Immature natural killer cell (primary cell): ENCODE measurements around the gene TCF19. TPM values are rescaled to one million over a fixed set of nuclear protein-coding genes. Genes with fewer than 3 reads are reported as not detected.

ENCODE experiments used
- DNase-seq, 3 donors: peaks; one replicate each; pipeline ENCODE4 v3.0.0; 2022; ENCODE audit warnings: mixed read lengths in 1 of 3
- H3K27ac Mint-ChIP-seq, 6 donors: one replicate each; pipeline ENCODE4 v1.8.0; 2020; ENCODE audit warnings: mixed read lengths in 6 of 6, mild to moderate bottlenecking in 5 of 6, inconsistent platforms in 4 of 6, moderate library complexity in 3 of 6
- H3K27me3 Mint-ChIP-seq, 3 donors: one replicate each; pipeline ENCODE4 v1.8.0; 2020 to 2021; ENCODE audit warnings: low read depth in 3 of 3, mild to moderate bottlenecking in 3 of 3, mixed read lengths in 3 of 3, moderate library complexity in 3 of 3, inconsistent platforms in 1 of 3
- H3K36me3 Mint-ChIP-seq, 3 donors: one replicate each; pipeline ENCODE4 v1.8.0; 2020; ENCODE audit warnings: mixed read lengths in 3 of 3, inconsistent platforms in 2 of 3, mild to moderate bottlenecking in 2 of 3
- H3K4me1 Mint-ChIP-seq, 2 donors: one replicate each; pipeline ENCODE4 v1.8.0; 2020; ENCODE audit warnings: inconsistent platforms in 2 of 2, mild to moderate bottlenecking in 2 of 2, mixed read lengths in 2 of 2, moderate library complexity in 1 of 2
- H3K4me3 Mint-ChIP-seq, 5 donors: one replicate each; pipeline ENCODE4 v1.8.0; 2020; ENCODE audit warnings: mild to moderate bottlenecking in 5 of 5, mixed read lengths in 5 of 5, inconsistent platforms in 3 of 5, moderate library complexity in 3 of 5
- H3K9me3 Mint-ChIP-seq, 6 donors: one replicate each; pipeline ENCODE4 v1.8.0; 2020; ENCODE audit warnings: mild to moderate bottlenecking in 6 of 6, mixed read lengths in 6 of 6, inconsistent platforms in 4 of 6, moderate library complexity in 3 of 6
- polyA plus RNA-seq, 3 donors: library from polyadenylated mRNA; unstranded; fragments of 300-500 nt; fragmentation: Illumina TruSeq; gene quantifications; one replicate each; pipeline ENCODE4 v1.2.3, GENCODE V29; 2021

Gene TCF19, protein sequence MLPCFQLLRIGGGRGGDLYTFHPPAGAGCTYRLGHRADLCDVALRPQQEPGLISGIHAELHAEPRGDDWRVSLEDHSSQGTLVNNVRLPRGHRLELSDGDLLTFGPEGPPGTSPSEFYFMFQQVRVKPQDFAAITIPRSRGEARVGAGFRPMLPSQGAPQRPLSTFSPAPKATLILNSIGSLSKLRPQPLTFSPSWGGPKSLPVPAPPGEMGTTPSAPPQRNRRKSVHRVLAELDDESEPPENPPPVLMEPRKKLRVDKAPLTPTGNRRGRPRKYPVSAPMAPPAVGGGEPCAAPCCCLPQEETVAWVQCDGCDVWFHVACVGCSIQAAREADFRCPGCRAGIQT
- 10 to 100 TPM in 2 of 3 donors, 1 to 10 TPM in 1; 9.4 to 13.7 (median 12.7) TPM for polyA plus RNA-seq

DNA sequence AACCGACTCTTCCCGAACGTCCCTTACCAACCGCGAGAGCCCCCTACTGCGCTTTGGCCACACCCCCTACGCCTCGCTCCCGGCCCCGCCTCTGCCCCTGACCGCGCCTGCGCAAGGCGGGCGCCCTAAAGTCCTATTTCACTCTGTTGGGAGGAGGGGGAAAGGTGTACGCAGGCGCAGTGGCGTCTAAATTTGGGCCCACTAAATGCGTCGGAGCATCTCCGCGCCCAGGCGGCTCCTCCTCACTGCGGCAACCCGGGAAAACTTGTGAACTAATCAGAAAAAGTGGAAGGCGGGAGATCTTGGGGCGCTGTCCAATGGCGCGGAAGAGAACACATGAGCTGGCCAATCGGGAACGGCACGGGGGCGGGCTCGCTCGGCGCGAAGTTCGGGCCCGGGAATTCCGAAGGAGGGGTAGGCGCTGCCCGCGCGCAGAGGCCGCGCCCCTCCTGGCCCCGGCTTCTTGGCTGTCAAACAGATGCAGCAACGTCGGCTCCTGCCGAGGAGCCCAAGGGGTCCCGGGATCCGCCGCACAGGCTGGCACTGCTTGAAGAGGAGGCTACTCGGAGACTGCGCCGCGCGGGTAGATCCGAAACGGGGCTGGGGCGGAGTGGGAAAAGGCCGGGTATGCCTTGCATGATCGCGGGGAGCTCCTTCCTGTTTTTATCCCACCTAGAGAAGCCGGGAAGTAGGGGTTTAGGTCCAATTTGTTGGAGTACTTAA is at the start of gene TCF19:
TCF19 (plus strand) TSS at position 450 of the 723 bp plus-strand sequence. CDS start 881 bp downstream, outside the sequence.
- H3K4me3 Mint-ChIP-seq = peak within 1 kb of the TSS; percentile 84 to 96 (median 93)
- no peaks in the 10 kb centered on the region for H3K9me3 Mint-ChIP-seq
- DNase-seq = peak; percentile 98 to 99 (median 98)
- H3K4me1 Mint-ChIP-seq = peaks cover 25 to 32% of the 10 kb centered on the region in 2 donors
- peaks cover 0 to under 1% (median 0%) of the 10 kb centered on the region in 3 donors for H3K36me3 Mint-ChIP-seq
- H3K27ac Mint-ChIP-seq = peak within 1 kb of the TSS; percentile 82 to 98 (median 84)
- H3K27me3 Mint-ChIP-seq = peaks cover 2 to 7% (median 2%) of the 10 kb centered on the region in 3 donors

DNA sequence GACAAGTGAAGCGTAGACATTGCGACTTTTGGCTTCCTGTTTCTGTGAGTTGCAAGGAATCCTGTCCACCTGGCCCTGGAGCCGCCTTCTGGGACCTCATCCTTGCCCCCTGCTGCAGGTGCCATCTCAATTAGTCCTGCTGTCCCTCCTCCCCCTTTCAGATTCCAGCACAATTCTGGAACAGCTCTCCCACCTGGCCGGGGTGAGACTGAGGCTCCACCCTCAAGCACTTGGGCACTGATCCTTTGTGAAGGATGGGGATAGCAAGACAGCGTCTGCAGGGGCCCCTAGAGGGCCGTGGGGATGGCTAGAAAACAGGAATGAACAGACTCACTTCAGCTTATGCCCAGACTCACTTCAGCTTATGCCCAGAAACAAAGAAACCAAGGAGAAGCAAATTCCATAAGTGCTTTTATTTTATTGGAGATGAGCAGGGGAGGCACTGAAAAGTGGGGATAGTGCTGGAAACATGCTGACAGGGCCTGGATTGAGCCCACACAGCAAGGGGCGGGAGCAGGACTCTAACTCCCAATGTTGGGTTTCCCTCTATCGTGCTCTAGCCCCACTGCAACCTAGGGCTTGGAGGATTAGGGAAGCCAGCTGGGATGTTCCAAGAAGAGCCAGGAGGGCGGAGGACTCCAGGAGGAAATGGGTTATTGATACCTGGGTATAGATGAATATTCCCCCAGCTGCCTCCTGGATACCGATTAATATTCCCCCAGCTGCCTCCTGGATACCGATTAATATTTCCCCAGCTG is 47.4 kb upstream of the TCF19 start:
- no peaks in the 10 kb centered on the region for H3K36me3 Mint-ChIP-seq

DNA sequence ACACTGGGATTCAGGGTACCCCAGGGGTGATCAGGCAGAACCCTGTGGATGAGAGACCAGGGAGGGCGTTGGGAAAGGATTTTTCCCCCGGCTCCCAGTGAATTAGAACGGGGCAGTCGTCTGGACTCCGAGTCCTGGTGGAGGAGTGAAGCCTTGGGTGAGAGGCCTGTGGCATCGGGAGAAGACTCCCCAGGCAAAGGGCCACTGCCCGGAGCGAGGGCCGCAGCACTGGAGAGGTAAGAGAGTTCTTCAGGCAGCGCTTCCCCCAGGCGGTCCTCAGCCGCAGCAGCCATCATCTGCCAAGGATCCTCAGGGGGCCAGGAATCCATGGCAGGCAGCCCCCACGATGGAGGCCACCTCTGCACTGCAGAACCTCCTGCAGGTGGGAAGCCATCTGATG is 46.7 kb upstream of the TCF19 start:
- DNase-seq = no peak
- H3K9me3 Mint-ChIP-seq = no peaks in the 10 kb centered on the region
- no peak overlapping the region for H3K27ac Mint-ChIP-seq
- H3K4me3 Mint-ChIP-seq = no peak overlapping the region
- H3K27me3 Mint-ChIP-seq = peaks cover 1 to 20% (median 5%) of the 10 kb centered on the region in 3 donors
- no peaks in the 10 kb centered on the region for H3K4me1 Mint-ChIP-seq
- H3K36me3 Mint-ChIP-seq = no peaks in the 10 kb centered on the region

More for the DNA sequence above, 47.4 kb upstream of the TCF19 start:
- no peak overlapping the region for H3K27ac Mint-ChIP-seq
- H3K27me3 Mint-ChIP-seq = peaks cover 1 to 14% (median 5%) of the 10 kb centered on the region in 3 donors
- H3K4me3 Mint-ChIP-seq = no peak overlapping the region
- DNase-seq = no peak
- H3K9me3 Mint-ChIP-seq = no peaks in the 10 kb centered on the region
- no peaks in the 10 kb centered on the region for H3K4me1 Mint-ChIP-seq

DNA sequence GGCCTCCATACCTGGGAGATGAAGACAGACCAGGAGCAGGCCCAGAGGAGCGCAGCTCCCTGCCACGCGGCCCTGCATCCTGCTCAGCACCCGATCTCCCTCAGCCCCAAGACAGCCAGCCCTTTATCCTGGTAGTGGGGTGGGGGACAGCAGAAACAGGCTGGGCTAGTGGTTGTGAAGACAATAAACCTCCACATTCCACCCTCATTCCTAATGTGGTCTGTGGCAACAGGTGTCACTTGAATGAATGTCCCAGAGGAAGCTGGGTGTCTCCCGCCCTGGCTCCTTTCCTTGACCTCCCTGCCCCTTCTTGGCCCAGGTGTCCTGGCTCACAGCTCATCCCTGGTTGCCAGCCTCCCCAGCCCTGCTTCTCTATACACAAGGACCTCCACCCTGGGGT is 45.9 kb upstream of the TCF19 start, which contains the start of gene C6orf15:
C6orf15 (minus strand) TSS at position 98 of the 400 bp plus-strand sequence; CDS start at position 78, 20 bp downstream.
- Mint-ChIP-seq H3K27ac (no peak within 1 kb of the TSS), H3K4me1 (no peaks in the 10 kb centered on the region), H3K36me3 (no peaks in the 10 kb centered on the region), H3K9me3 (no peaks in the 10 kb centered on the region), H3K27me3 (peaks cover 1 to 22% (median 5%) of the 10 kb centered on the region in 3 donors), H3K4me3 (no peak within 1 kb of the TSS)
- no peak for DNase-seq

- no peaks in the 10 kb centered on the region for H3K9me3 Mint-ChIP-seq
Measured at GRCh38 chr6:31113861-31114540, 44.4 kb upstream of the TCF19 start.

DNA sequence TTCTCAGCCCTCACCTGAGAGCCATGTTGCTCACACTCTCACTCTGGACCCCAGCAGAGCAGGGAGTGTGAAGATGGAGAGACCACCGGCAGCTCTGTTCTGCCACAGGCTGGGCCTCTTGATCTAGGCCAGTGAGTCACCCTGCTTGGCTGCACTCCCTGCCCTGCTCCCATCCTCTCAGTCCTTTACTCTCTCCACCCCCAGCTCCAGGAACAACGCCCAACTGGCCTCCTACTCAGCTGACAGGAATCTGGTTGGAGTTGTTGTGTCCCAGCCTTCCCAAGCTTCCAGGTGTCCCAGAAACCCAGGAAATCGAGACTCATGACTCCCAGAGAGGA is 43.9 kb upstream of the TCF19 start, which contains the start of gene PSORS1C1:
PSORS1C1 (plus strand) TSS at position 260 of the 338 bp plus-strand sequence. CDS start 14,833 bp downstream, outside the sequence.
- peak within 1 kb of the TSS in 1 of 6 donors; percentile 35 for H3K27ac Mint-ChIP-seq
- peaks cover 3 to 33% (median 4%) of the 10 kb centered on the region in 3 donors for H3K27me3 Mint-ChIP-seq
- H3K4me3 Mint-ChIP-seq = no peak within 1 kb of the TSS

More at GRCh38 chr6:31113861-31114540, 44.4 kb upstream of the TCF19 start:
- Mint-ChIP-seq H3K27ac (no peak overlapping the region), H3K36me3 (no peaks in the 10 kb centered on the region), H3K27me3 (peaks cover 0 to 28% (median 5%) of the 10 kb centered on the region in 3 donors), H3K4me3 (no peak overlapping the region), H3K4me1 (no peaks in the 10 kb centered on the region)
- DNase-seq = no peak

DNA sequence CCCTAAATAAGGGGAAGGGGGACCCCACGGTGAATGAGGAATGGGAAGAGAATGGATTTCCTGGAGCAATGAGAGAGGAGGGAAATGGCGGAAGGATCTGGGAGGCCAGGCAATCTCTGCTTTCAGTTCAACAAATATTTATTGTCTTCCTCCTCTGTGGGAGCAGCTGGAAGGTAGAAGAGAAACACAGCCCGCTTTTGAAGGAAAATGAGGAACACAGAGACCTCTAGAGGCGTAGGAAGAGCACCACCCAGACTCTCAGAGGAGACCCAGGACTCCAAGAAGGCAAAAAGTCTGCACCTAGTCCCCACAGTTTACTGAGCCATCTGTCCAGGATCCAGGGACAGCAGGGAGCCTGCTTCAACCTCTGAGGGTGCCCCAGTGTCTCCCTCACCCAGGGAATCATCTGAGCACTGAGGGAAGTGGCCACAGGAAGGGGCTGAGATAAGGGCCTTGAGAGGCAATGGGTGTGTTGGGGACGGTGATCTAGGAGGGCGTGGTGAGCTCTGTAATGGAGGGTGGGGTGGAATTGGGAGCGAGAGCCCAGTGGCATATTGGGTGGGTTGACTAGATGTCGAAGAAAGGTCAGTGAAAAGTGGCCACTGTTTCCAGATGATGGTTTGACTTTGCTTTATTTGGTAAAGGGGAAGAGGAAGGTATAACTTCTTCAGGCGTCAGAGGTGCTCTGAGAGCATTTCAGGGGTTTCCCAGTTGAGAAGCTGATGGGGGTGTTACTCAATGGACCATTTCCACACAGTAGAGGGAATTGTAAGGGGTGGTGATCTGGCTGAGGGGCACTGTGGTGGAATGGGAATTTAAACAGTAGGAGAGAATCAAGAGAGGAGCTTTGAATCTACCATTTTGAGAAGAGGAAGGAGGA is 43.2 kb upstream of the TCF19 start:
- H3K36me3 Mint-ChIP-seq = no peaks in the 10 kb centered on the region
- no peak overlapping the region for H3K27ac Mint-ChIP-seq
- no peak for DNase-seq

More for the DNA sequence above, 43.9 kb upstream of the TCF19 start, which contains the start of gene PSORS1C1:
- no peak for DNase-seq
- no peaks in the 10 kb centered on the region for H3K4me1 Mint-ChIP-seq
- no peaks in the 10 kb centered on the region for H3K9me3 Mint-ChIP-seq
- H3K36me3 Mint-ChIP-seq = no peaks in the 10 kb centered on the region

GRCh38 chr6:31115941-31116560 is 42.3 kb upstream of the TCF19 start:
- no peak for DNase-seq
- peaks cover 3 to 33% (median 4%) of the 10 kb centered on the region in 3 donors for H3K27me3 Mint-ChIP-seq
- no peaks in the 10 kb centered on the region for H3K36me3 Mint-ChIP-seq
- H3K27ac Mint-ChIP-seq = no peak overlapping the region
- no peak overlapping the region for H3K4me3 Mint-ChIP-seq
- no peaks in the 10 kb centered on the region for H3K9me3 Mint-ChIP-seq
- H3K4me1 Mint-ChIP-seq = no peaks in the 10 kb centered on the region

More for the DNA sequence above, 43.2 kb upstream of the TCF19 start:
- Mint-ChIP-seq H3K9me3 (no peaks in the 10 kb centered on the region), H3K4me1 (no peaks in the 10 kb centered on the region), H3K27me3 (peaks cover 3 to 34% (median 4%) of the 10 kb centered on the region in 3 donors), H3K4me3 (no peak overlapping the region)

GRCh38 chr6:31116661-31117385 is 41.6 kb upstream of the TCF19 start:
- H3K4me1 Mint-ChIP-seq = no peaks in the 10 kb centered on the region
- no peak overlapping the region for H3K4me3 Mint-ChIP-seq
- no peaks in the 10 kb centered on the region for H3K36me3 Mint-ChIP-seq
- no peak overlapping the region for H3K27ac Mint-ChIP-seq
- no peaks in the 10 kb centered on the region for H3K9me3 Mint-ChIP-seq
- H3K27me3 Mint-ChIP-seq = peaks cover 2 to 30% (median 3%) of the 10 kb centered on the region in 3 donors
- DNase-seq = no peak

GRCh38 chr6:31118178-31118577 is 40.2 kb upstream of the TCF19 start:
- Mint-ChIP-seq H3K27me3 (peaks cover 2 to 35% (median 5%) of the 10 kb centered on the region in 3 donors), H3K4me1 (no peaks in the 10 kb centered on the region), H3K9me3 (no peaks in the 10 kb centered on the region), H3K4me3 (no peak overlapping the region), H3K36me3 (no peaks in the 10 kb centered on the region), H3K27ac (no peak overlapping the region)
- DNase-seq = no peak

DNA sequence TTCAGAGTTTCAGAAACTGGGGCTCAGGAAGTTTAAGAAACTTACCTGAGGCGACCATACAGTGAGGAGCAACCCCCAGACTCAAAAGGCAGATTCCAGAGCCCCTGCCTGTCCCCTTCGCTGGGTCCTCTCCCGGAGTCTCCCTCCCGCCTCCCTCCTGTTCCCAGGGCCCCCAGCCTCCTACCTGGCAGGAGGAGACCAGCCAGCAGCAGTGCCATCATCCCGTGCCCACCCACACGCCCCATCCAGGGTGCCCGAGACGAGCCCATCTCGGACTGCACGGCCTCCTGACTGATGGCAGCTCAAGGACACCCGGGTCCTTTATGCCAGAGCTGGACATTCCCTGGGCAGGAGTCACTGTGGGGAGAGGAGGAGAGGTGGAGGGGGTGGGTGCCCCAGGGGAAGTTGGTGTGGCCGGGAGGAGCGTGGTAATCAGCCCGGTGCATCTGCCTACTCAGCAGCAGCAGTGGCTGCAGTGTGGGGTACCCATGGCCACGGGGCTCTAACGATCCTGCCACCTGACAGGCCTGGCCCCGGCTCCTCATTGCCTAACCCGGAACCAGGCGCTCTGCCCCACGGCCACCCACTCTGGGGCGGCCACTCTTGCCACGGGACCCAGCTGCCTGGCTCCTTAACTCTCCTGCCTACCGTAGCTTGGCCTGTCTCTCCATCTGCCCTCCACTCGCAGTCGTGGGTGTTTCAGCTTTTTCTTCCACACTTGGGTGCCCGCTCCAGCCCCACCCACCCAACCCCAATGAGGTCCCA is 38.1 kb upstream of the TCF19 start, which contains the start of gene CDSN:
CDSN (minus strand) TSS at position 296 of the 765 bp plus-strand sequence; CDS start at position 269, 27 bp downstream.
- Mint-ChIP-seq H3K9me3 (no peaks in the 10 kb centered on the region), H3K4me1 (no peaks in the 10 kb centered on the region), H3K4me3 (no peak within 1 kb of the TSS), H3K36me3 (no peaks in the 10 kb centered on the region), H3K27me3 (peaks cover 0 to 31% (median 5%) of the 10 kb centered on the region in 3 donors), H3K27ac (no peak within 1 kb of the TSS)
- no peak for DNase-seq
